ENCODE results near the gene IPO5.

IPO5 gene

DNA sequence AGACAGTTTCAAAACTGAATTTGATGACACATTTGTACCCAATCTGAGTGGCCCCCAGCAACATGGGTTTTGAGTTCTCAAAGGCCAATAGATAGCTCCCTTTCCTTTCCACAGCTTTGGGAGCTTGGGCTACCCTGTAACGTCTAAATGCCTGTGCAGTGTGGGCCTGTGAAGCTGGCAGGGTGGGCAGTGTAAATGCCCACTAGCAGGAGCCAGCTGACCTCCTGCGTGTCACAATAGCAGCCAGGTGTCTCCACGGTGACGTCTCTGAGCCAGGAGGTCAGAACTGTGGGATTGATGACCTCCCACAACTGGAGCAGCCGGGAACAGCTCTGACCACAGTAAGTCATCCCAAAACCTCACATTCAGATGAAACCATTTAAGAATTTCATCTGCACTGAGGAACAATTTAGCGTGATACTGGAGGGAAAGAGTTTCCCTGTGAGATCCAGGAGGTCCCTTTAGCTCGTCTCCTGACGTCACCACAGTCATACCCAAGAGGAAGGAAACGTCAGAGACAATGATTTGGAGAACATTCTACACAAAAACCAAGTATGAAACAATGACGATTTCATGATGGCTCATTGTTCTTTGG, at the start of gene IPO5:
TSS of gene IPO5 (plus strand) at position 300 of the 595 bp plus-strand sequence. CDS start 23,022 bp downstream, outside the sequence.
- Histone ChIP-seq H3K9ac (ENCODE audit: low read depth, low read length) (no peak within 1 kb of the TSS), H3K9me3 (ENCODE audit: control insufficient read depth, insufficient read depth, low read length) (no peaks in the 10 kb centered on the region), H3K36me3 (ENCODE audit: insufficient read depth, low read length) (no peaks in the 10 kb centered on the region), H3K4me1 (ENCODE audit: insufficient read depth, low read length) (no peaks in the 10 kb centered on the region)

DNA sequence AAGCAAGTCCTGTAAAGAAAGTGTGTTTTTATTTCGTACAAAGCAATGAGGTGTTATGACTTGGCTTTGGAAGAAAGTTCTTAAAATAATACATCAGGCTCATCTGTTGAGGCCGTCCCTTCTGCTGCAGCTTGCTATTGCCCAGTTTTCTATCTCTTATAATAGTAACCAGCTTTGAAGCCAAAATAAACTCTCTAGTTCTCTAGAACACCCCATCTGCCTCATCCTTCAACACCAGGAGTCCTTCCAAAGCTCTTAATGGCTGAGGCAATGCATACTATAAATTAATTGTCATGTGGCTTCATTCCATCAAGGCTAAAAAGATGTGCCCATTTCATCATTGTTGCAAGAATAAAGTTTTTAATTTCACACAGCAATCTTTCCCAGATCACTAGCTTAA, 49.4 kb upstream of the IPO5 start:
- Histone ChIP-seq H3K9me3 (ENCODE audit: control insufficient read depth, insufficient read depth, low read length) (no peaks in the 10 kb centered on the region), H3K9ac (ENCODE audit: low read depth, low read length) (no peak overlapping the region), H3K4me1 (ENCODE audit: insufficient read depth, low read length) (no peaks in the 10 kb centered on the region), H3K36me3 (ENCODE audit: insufficient read depth, low read length) (no peaks in the 10 kb centered on the region)

DNA sequence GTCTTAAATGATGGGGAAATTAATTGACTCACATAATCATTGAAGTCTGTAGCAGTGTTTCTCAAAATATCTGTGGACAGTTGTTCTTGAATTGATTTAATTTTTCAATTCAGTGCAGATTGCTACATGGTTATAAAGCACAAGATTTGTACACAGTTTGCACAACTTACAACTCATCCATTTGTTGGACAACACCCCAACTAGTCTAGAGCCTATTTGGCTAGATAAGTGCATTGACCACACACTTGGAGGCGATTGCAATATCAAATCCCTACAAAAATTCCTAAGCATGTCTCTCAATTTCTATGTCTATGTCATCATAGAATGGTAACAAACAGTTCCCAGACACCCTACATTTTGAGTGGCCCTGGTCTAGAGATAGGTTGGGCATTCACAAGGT, 48.0 kb upstream of the IPO5 start:
- Histone ChIP-seq H3K36me3 (ENCODE audit: insufficient read depth, low read length) (no peaks in the 10 kb centered on the region), H3K4me1 (ENCODE audit: insufficient read depth, low read length) (no peaks in the 10 kb centered on the region), H3K9me3 (ENCODE audit: control insufficient read depth, insufficient read depth, low read length) (no peaks in the 10 kb centered on the region), H3K9ac (ENCODE audit: low read depth, low read length) (no peak overlapping the region)

DNA sequence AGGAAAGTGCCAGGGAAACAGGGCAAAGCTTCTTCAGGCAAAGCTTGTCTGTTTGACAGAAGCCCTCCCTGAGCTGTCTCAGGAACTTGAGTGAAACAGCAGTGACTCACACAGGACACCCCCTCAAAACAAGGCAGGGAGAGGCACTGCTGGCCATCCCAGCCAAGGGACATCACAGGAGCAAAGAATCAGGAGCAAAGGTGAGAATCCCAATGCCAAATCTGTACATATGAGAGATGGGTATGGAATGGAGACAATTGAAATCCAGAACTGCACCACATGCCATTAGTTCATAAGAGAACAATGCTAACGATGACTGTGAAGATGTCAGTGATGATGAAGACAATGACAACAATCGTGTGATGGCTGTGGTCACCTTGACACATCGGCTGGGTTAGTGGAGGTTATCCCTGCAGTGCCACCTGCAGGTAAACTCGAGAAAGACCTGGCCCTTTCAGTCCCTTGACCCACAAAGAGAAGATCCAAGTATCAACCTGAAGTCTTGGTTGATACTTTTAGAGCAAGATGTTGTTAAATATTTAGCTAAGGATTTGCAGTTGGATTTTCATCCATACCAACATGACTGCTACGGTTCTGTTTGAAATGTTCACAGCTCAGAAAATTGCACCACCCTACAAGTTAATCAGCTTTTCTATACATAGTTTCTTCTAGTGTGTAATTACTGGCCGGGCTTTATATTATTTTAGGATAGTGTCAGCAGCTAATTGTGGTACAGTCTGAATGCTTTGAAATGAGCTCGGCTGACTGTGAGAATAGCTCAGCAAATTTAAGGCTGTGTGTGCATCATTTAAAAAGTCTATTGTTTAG, 42.0 kb upstream of the IPO5 start:
- no peaks in the 10 kb centered on the region for H3K36me3 ChIP-seq (ENCODE audit: insufficient read depth, low read length)
- no peak overlapping the region for H3K9ac ChIP-seq (ENCODE audit: low read depth, low read length)
- no peaks in the 10 kb centered on the region for H3K4me1 ChIP-seq (ENCODE audit: insufficient read depth, low read length)
- H3K9me3 ChIP-seq (ENCODE audit: control insufficient read depth, insufficient read depth, low read length): no peaks in the 10 kb centered on the region

DNA sequence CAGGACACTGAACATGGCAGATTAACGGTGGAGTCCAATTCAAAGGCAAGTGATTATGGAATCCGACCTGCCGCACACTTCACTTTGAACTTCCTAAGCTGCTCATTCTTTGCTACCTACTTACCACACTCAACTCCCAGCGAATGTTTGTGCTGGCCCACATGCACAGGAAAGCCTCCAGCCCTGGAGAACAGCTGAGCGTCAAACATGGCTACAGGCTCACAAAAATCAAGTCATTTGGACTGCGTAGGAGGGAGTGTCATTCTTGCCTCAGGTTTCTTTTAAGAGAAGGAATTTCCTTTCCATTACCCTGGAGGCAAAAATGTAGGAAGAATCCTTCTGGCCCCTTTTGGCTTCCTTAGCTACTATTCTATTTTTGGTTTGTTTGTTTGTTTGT, 41.3 kb upstream of the IPO5 start:
- H3K9me3 ChIP-seq (ENCODE audit: control insufficient read depth, insufficient read depth, low read length): no peaks in the 10 kb centered on the region
- H3K4me1 ChIP-seq (ENCODE audit: insufficient read depth, low read length): no peaks in the 10 kb centered on the region
- H3K9ac ChIP-seq (ENCODE audit: low read depth, low read length): no peak overlapping the region
- no peaks in the 10 kb centered on the region for H3K36me3 ChIP-seq (ENCODE audit: insufficient read depth, low read length)

DNA sequence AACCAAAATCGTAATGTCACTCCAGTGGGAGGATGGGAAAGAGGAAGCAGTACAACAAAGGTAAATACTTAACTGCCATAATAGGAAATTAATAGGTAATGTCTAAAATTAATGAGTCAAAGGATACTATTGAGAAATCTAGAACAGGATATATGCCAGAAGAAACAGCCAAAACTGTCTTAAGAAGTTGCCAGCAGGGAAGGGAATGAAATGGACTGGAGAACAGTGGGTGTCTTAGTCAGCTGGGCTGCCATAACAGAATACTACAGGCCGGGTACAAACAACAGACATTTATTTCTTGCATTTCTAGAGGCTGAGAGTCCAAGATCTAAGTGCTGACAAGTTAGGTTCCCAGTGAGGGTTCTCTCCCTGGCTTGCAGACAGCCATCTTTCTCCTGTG, 40.3 kb upstream of the IPO5 start:
- no peaks in the 10 kb centered on the region for H3K36me3 ChIP-seq (ENCODE audit: insufficient read depth, low read length)
- no peak overlapping the region for H3K9ac ChIP-seq (ENCODE audit: low read depth, low read length)
- H3K9me3 ChIP-seq (ENCODE audit: control insufficient read depth, insufficient read depth, low read length): no peaks in the 10 kb centered on the region
- no peaks in the 10 kb centered on the region for H3K4me1 ChIP-seq (ENCODE audit: insufficient read depth, low read length)

DNA sequence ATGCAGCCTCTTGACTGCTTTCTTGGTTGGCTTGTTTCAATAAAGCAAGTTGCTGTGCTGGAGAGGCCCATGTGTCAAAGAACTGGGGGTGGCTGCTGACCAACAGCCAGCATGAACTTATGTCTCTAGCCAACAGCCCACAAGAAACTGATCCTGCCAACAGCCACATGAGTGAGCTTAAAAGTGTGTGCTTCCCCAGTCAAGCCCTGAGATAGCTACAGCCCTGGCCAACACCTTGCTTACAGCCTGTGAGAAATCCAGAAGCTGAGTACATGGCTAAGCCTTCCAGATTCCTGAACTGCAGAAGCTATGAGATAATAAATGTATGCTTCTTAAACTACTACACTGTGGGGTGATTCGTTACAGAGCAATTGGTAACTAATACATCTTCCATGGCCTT, 38.9 kb upstream of the IPO5 start:
- no peak overlapping the region for H3K9ac ChIP-seq (ENCODE audit: low read depth, low read length)
- no peaks in the 10 kb centered on the region for H3K36me3 ChIP-seq (ENCODE audit: insufficient read depth, low read length)
- no peaks in the 10 kb centered on the region for H3K4me1 ChIP-seq (ENCODE audit: insufficient read depth, low read length)
- no peaks in the 10 kb centered on the region for H3K9me3 ChIP-seq (ENCODE audit: control insufficient read depth, insufficient read depth, low read length)

DNA sequence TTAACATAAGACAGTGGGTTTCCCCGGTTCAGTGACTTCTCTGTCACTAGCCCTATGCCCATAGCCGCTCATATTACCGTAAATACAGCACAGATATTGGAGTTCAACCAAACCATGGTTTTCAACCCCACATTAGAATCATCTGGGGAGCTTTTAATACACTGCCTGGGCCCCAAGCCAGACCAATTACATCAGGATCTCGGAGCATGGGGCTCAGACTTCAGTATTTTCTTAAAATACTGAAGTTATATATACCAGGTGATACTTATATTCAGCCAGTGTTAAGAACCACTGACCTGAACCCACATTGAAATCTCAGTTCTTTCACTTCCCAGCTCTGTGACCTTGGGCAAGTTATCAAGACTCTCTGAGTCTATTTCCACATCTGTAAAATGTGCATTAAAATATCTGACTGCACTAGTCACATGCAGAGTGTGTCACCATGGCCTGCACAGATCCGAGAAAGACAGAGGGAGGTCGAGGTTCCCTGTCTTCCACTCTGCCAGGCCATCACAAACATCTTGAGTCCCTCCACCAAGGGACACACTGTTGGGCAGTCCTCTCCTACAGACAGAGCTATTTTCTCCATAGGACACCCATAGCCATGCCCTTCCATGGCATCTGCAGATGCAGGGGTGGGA, 32.2 kb upstream of the IPO5 start:
- Histone ChIP-seq H3K9ac (ENCODE audit: low read depth, low read length) (no peak overlapping the region), H3K9me3 (ENCODE audit: control insufficient read depth, insufficient read depth, low read length) (no peaks in the 10 kb centered on the region), H3K4me1 (ENCODE audit: insufficient read depth, low read length) (no peaks in the 10 kb centered on the region), H3K36me3 (ENCODE audit: insufficient read depth, low read length) (no peaks in the 10 kb centered on the region)

DNA sequence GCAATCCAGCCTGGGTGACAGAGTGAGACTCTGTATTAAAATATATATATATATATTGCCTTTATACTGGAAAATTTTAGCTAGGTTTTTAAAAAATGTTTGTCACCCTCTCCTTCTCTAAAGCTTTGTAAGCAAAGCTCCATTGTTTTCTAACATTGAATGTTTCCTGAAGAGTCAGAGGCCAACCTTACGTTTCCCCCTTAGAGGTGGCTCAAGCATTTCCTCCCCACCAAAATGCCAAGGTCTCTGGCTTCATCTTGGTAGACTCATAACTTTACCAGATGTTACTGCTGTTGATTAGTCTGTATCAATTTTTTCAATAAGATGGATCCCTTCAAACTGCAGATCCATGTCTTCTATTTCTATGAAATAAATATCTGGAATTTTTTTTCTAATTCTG, 25.2 kb upstream of the IPO5 start:
- H3K36me3 ChIP-seq (ENCODE audit: insufficient read depth, low read length): no peaks in the 10 kb centered on the region
- no peak overlapping the region for H3K9ac ChIP-seq (ENCODE audit: low read depth, low read length)
- H3K4me1 ChIP-seq (ENCODE audit: insufficient read depth, low read length): no peaks in the 10 kb centered on the region
- no peaks in the 10 kb centered on the region for H3K9me3 ChIP-seq (ENCODE audit: control insufficient read depth, insufficient read depth, low read length)

DNA sequence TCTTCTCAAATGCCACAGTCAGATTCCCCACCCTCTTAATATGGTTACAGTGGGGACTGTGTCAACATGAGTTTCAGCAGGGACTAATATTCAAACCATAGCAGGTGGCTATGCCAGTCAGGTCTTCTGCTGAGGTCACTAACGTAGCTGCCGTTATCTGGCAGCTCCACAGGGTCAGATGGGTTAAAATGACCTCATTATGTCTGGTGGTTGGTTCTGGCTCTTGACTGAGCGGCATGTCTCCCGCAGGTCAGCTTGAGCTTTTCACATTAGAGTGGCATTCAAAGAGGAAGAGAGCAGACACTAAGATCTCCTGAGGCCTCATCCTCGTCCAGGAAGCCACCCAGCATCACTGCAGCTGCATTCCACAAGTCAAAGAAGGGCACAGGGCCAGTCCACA, 21.4 kb upstream of the IPO5 start:
- H3K4me1 ChIP-seq (ENCODE audit: insufficient read depth, low read length): no peaks in the 10 kb centered on the region
- H3K9ac ChIP-seq (ENCODE audit: low read depth, low read length): no peak overlapping the region
- no peaks in the 10 kb centered on the region for H3K36me3 ChIP-seq (ENCODE audit: insufficient read depth, low read length)
- no peaks in the 10 kb centered on the region for H3K9me3 ChIP-seq (ENCODE audit: control insufficient read depth, insufficient read depth, low read length)

DNA sequence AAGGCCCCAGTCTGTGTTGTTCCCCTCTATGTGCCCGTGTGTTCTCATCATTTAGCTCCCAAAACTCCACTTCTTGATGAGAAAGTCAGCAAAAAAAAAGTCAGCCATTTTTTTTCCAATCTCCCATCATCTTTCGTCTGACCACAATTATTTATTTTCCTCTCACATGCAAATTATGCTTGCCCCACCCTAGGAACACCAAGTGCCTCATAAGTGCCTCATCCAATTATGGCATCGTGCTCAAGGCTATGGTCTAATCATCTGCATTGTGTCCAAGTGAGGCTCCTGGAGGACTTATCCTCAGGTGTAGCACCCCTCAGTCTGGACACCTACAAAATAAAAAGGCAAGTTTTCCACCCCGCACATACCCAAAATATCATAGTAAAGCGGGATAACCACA, 20.8 kb upstream of the IPO5 start:
- Histone ChIP-seq H3K9me3 (ENCODE audit: control insufficient read depth, insufficient read depth, low read length) (no peaks in the 10 kb centered on the region), H3K36me3 (ENCODE audit: insufficient read depth, low read length) (no peaks in the 10 kb centered on the region), H3K9ac (ENCODE audit: low read depth, low read length) (no peak overlapping the region), H3K4me1 (ENCODE audit: insufficient read depth, low read length) (no peaks in the 10 kb centered on the region)

DNA sequence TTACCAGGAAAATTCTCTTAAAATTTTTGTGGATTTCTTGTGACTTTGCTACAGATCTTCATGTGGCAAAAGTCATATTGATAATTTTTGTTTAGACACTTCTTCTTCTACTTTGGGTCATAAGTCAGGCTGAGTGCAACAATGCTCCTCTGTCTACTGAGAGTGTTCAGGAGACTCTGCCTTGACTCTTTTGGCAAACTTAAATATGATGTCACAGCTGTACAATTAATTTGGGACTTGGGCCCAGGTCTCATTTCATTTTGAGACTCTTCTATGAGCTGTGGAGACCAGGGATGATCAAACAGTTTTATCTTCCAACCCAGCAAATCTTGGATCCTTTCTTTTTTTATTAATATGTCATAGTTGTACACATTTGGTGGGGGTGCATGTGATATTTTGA, 19.7 kb upstream of the IPO5 start:
- Histone ChIP-seq H3K36me3 (ENCODE audit: insufficient read depth, low read length) (no peaks in the 10 kb centered on the region), H3K4me1 (ENCODE audit: insufficient read depth, low read length) (no peaks in the 10 kb centered on the region), H3K9me3 (ENCODE audit: control insufficient read depth, insufficient read depth, low read length) (no peaks in the 10 kb centered on the region), H3K9ac (ENCODE audit: low read depth, low read length) (no peak overlapping the region)

DNA sequence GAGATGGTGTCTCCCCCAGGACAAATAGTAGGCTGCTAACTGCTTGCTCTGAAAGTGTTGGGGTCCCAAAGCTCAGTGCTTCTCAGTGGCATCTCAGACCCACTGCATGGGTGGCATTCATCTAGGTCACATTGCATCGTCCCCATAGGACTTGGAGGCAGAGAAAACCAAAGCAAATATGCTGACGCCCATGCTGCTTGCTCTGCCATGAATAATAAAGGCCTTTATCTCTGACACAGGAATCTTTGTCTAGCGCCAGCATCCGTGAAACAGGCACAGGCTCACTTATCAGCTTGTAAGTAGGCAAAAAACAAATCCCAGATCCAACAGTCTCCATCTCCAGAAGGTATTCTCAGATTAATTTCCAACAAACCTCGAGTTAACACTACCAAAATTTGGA, 18.9 kb upstream of the IPO5 start:
- Histone ChIP-seq H3K4me1 (ENCODE audit: insufficient read depth, low read length) (no peaks in the 10 kb centered on the region), H3K36me3 (ENCODE audit: insufficient read depth, low read length) (no peaks in the 10 kb centered on the region), H3K9me3 (ENCODE audit: control insufficient read depth, insufficient read depth, low read length) (no peaks in the 10 kb centered on the region), H3K9ac (ENCODE audit: low read depth, low read length) (no peak overlapping the region)

DNA sequence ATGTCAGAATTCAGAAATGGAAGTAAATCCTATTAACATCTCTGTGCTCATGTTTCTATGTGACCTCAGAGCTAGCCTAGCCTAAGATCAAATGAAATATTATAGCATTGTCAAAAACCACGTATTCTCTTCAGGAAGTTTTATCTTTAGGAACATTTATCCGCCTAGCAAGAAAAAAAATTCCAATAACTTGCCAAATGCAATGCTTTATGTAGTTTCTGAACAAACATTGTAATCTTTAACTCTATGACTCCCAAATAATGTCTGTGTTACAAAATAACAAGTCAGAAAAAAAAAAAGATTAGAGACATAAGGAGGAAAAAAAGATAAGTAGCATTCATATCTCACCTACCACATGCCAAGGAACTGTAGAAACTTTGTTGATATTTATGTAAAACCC, 18.4 kb upstream of the IPO5 start:
- H3K9ac ChIP-seq (ENCODE audit: low read depth, low read length): no peak overlapping the region

DNA sequence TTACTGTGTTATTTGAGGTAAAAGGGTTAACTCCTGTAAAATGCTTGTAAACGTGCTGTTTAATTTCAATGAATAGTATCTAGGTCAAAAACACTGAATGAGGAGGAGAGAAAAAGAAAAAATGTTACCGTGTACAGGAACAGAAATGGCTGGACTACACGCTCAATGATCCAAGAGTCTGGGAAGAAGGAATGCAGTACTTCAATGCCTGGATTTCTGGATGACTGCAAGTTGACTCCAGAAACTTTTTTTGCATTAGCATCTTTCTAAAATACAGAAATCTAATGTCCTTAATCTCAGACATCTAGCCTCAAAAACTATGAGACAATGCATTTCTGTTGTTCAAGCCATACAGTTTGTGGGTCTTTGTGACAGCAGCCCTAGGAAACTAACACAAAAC, 17.4 kb upstream of the IPO5 start:
- Histone ChIP-seq H3K9me3 (ENCODE audit: control insufficient read depth, insufficient read depth, low read length) (no peaks in the 10 kb centered on the region), H3K4me1 (ENCODE audit: insufficient read depth, low read length) (no peaks in the 10 kb centered on the region), H3K9ac (ENCODE audit: low read depth, low read length) (no peak overlapping the region), H3K36me3 (ENCODE audit: insufficient read depth, low read length) (no peaks in the 10 kb centered on the region)

More for the DNA sequence above, 18.4 kb upstream of the IPO5 start:
- no peaks in the 10 kb centered on the region for H3K4me1 ChIP-seq (ENCODE audit: insufficient read depth, low read length)
- H3K36me3 ChIP-seq (ENCODE audit: insufficient read depth, low read length): no peaks in the 10 kb centered on the region
- no peaks in the 10 kb centered on the region for H3K9me3 ChIP-seq (ENCODE audit: control insufficient read depth, insufficient read depth, low read length)

All from ES-I3 (cell line).